ENCODE data around the gene XRN2. TPM values are rescaled to one million over a fixed set of nuclear protein-coding genes. Genes with fewer than 3 reads are reported as not detected.

Gene XRN2
- polyA plus RNA-seq (2013, experiment 1 of 2; ENCODE audit: insufficient read length): 62.9 TPM
- 49.7 TPM for polyA plus RNA-seq (2013, experiment 2 of 2; ENCODE audit: insufficient read length)

- DNase-seq: peak; percentile 95
Measured at GRCh38 chr20:21303061-21303871, at the start of gene XRN2. TSS of gene XRN2 (plus strand) at chr20:21303331. CDS start at chr20:21303399, 68 bp downstream.

- no peak for DNase-seq
Measured at GRCh38 chr20:21257192-21257591, 45.9 kb upstream of the XRN2 start.

- no peak for DNase-seq
Measured at GRCh38 chr20:21258411-21258810, 44.7 kb upstream of the XRN2 start.

GRCh38 chr20:21259346-21259745 lies 43.8 kb upstream of the XRN2 start:
- DNase-seq: no peak

- no peak for DNase-seq
Measured at GRCh38 chr20:21262812-21263211, 40.3 kb upstream of the XRN2 start.

GRCh38 chr20:21265261-21266190 lies 37.6 kb upstream of the XRN2 start:
- no peak for DNase-seq

- no peak for DNase-seq
Measured at GRCh38 chr20:21266191-21266536, 37.0 kb upstream of the XRN2 start.

GRCh38 chr20:21269772-21270171 lies 33.4 kb upstream of the XRN2 start:
- DNase-seq: no peak

- no peak for DNase-seq
Measured at GRCh38 chr20:21270806-21271205, 32.3 kb upstream of the XRN2 start.

GRCh38 chr20:21272279-21272678 lies 30.9 kb upstream of the XRN2 start:
- peak; percentile 16 for DNase-seq

GRCh38 chr20:21272679-21273078 lies 30.5 kb upstream of the XRN2 start:
- no peak for DNase-seq

GRCh38 chr20:21273755-21274386 lies 29.3 kb upstream of the XRN2 start:
- no peak for DNase-seq

GRCh38 chr20:21278829-21279228 lies 24.3 kb upstream of the XRN2 start:
- no peak for DNase-seq

GRCh38 chr20:21279706-21280521 lies 23.2 kb upstream of the XRN2 start:
- DNase-seq: no peak

GRCh38 chr20:21280522-21281016 lies 22.6 kb upstream of the XRN2 start:
- DNase-seq: no peak

- no peak for DNase-seq
Measured at GRCh38 chr20:21286775-21287174, 16.4 kb upstream of the XRN2 start.

GRCh38 chr20:21288587-21289370 lies 14.4 kb upstream of the XRN2 start:
- DNase-seq: no peak

- no peak for DNase-seq
Measured at GRCh38 chr20:21289651-21290050, 13.5 kb upstream of the XRN2 start.

GRCh38 chr20:21291026-21291425 lies 12.1 kb upstream of the XRN2 start:
- DNase-seq: no peak

- DNase-seq: no peak
Measured at GRCh38 chr20:21294755-21295154, 8.4 kb upstream of the XRN2 start.
